AG04450 (cell line): ENCODE results near the gene UBE2J2. TPM values are rescaled to one million over a fixed set of nuclear protein-coding genes. Genes with fewer than 3 reads are reported as not detected.

ENCODE experiments used
- CTCF ChIA-PET: fragments of 300-600, 350-600 bp; formaldehyde crosslinking; extraction: SDS; loops from one replicate; lab custom pipeline; 2022; ENCODE audit warnings: antibody characterized with exemption, inconsistent platforms; lab: Charles Lee
- POLR2A ChIA-PET: fragments of 350-600 bp; formaldehyde crosslinking; extraction: SDS; loops from one replicate; lab custom pipeline; 2021; ENCODE audit warnings: antibody characterized with exemption, inconsistent platforms; lab: Yijun Ruan, JAX
- DNase-seq: peaks from one replicate; pipeline ENCODE4 v3.0.0-alpha.2; 2011; ENCODE audit warnings: low read depth, low spot score
- H3K27ac ChIP-seq: one replicate; pipeline ENCODE4 v1.5.1; 2012; ENCODE audit warnings: low read depth, low read length, control low read depth
- H3K27me3 ChIP-seq: one replicate; pipeline ENCODE4 v1.6.0; 2012; ENCODE audit warnings: low read length; ENCODE audit not compliant: control insufficient read depth, insufficient read depth
- H3K4me3 ChIP-seq: 2 replicates; pipeline ENCODE4 v1.5.1; 2011; ENCODE audit warnings: mild to moderate bottlenecking, low read depth, low read length, control low read depth
- H3K9me3 ChIP-seq: 2 replicates; pipeline ENCODE4 v1.5.1; 2012; ENCODE audit warnings: low read length; ENCODE audit not compliant: control insufficient read depth, insufficient read depth
- CTCF ChIP-seq: IDR thresholded peaks from 2 replicates; pipeline ENCODE4 v1.5.1; 2011; ENCODE audit warnings: low read depth, low read length, control low read depth, inconsistent platforms
- polyA plus RNA-seq: library from polyadenylated mRNA; depleted of rRNA; stranded (reverse); fragments of >200 nt; gene quantifications from 2 replicates; pipeline ENCODE4 v1.2.3, GENCODE V29; 2011

Gene UBE2J2
- polyA plus RNA-seq, 1 experiment = 31.1 TPM

GRCh38 chr1:1241588-1242219, 31.9 kb downstream of the UBE2J2 start:
- CTCF ChIA-PET = interaction anchor here (0.6 kb wide), 1 partner anchor 118 kb away, joined by 3 read pairs; no protein-coding TSS in a partner anchor
- no peak for DNase-seq
- no peak overlapping the region for H3K4me3 ChIP-seq
- no peaks in the 10 kb centered on the region for H3K27me3 ChIP-seq
- TF ChIP-seq CTCF = no peak
- no peak overlapping the region for H3K27ac ChIP-seq
- no peaks in the 10 kb centered on the region; the same call in 1 of the 2 replicates for H3K9me3 ChIP-seq
- POLR2A ChIA-PET = interaction anchor here (0.6 kb wide), 1 partner anchor 9 kb away, joined by 3 read pairs; no protein-coding TSS in a partner anchor

- Histone ChIP-seq H3K27me3 (no peaks in the 10 kb centered on the region), H3K9me3 (no peaks in the 10 kb centered on the region; the same call in 1 of the 2 replicates), H3K27ac (no peak overlapping the region), H3K4me3 (peak overlapping the region; percentile 31)
- POLR2A ChIA-PET = interaction anchor here (0.6 kb wide), 1 partner anchor 10 kb away, joined by 3 read pairs; no protein-coding TSS in a partner anchor
- no peak for DNase-seq
- TF ChIP-seq CTCF = no peak
- CTCF ChIA-PET = interaction anchor here (0.6 to 1.4 kb wide), 2 partner anchors 117 to 119 kb away, joined by 3 to 5 read pairs; no protein-coding TSS in a partner anchor
Observed at GRCh38 chr1:1240822-1241587, 32.6 kb downstream of the UBE2J2 start.

GRCh38 chr1:1240348-1240732, 33.3 kb downstream of the UBE2J2 start:
- DNase-seq = no peak
- no peaks in the 10 kb centered on the region; the same call in 1 of the 2 replicates for H3K9me3 ChIP-seq
- H3K27me3 ChIP-seq = no peaks in the 10 kb centered on the region
- TF ChIP-seq CTCF = no peak
- ChIA-PET CTCF (interaction anchor here (1.4 kb wide), 1 partner anchor 118 kb away, joined by 5 read pairs; no protein-coding TSS in a partner anchor), POLR2A (no interaction called here)
- no peak overlapping the region for H3K27ac ChIP-seq
- no peak overlapping the region for H3K4me3 ChIP-seq

GRCh38 chr1:1239614-1240347, 33.9 kb downstream of the UBE2J2 start:
- DNase-seq = no peak
- ChIA-PET POLR2A (interaction anchor here (0.5 kb wide), 1 partner anchor 201 kb away, joined by 5 read pairs; no protein-coding TSS in a partner anchor), CTCF (interaction anchor here (1.1 to 1.4 kb wide), 2 partner anchors 11 to 118 kb away, joined by 4 to 5 read pairs; no protein-coding TSS in a partner anchor)
- no peaks in the 10 kb centered on the region; the same call in 1 of the 2 replicates for H3K9me3 ChIP-seq
- no peak for TF ChIP-seq CTCF
- H3K27me3 ChIP-seq = no peaks in the 10 kb centered on the region
- H3K27ac ChIP-seq = no peak overlapping the region
- no peak overlapping the region for H3K4me3 ChIP-seq
